Endodermal cell (in vitro differentiated cells): ENCODE measurements around the gene CCND1. TPM values are rescaled to one million over a fixed set of nuclear protein-coding genes. Genes with fewer than 3 reads are reported as not detected.

Experiments used
- DNase-seq: peaks from one replicate; pipeline ENCODE4 v3.0.0-alpha.2; 2017
- H3K27ac ChIP-seq: 2 replicates; pipeline ENCODE4 v1.5.1; 2013; ENCODE audit warnings: mild to moderate bottlenecking, low read depth, low read length, moderate library complexity
- H3K27me3 ChIP-seq: 2 replicates; pipeline ENCODE4 v1.6.1; 2013; ENCODE audit warnings: mild to moderate bottlenecking, low read length, moderate library complexity; ENCODE audit not compliant: insufficient read depth, control insufficient read depth, poor library complexity, severe bottlenecking
- H3K36me3 ChIP-seq: 2 replicates; pipeline ENCODE4 v1.7.0; 2013; ENCODE audit warnings: mild to moderate bottlenecking, low read length, moderate library complexity; ENCODE audit not compliant: control insufficient read depth, insufficient read depth
- H3K4me1 ChIP-seq: one replicate; pipeline ENCODE4 v1.7.0; 2013; ENCODE audit warnings: low read length; ENCODE audit not compliant: control insufficient read depth, insufficient read depth
- H3K4me3 ChIP-seq: 2 replicates; pipeline ENCODE4 v1.5.1; 2013; ENCODE audit warnings: mild to moderate bottlenecking, low read length, moderate library complexity
- H3K9ac ChIP-seq: 2 replicates; pipeline ENCODE4 v1.6.1; 2013; ENCODE audit warnings: mild to moderate bottlenecking, low read length, moderate library complexity; ENCODE audit not compliant: poor library complexity, severe bottlenecking; ENCODE audit errors: extremely low read depth
- H3K9me3 ChIP-seq: 2 replicates; pipeline ENCODE4 v1.6.1; 2013; ENCODE audit warnings: mild to moderate bottlenecking, low read length, moderate library complexity; ENCODE audit not compliant: control insufficient read depth
- H3K27ac Mint-ChIP-seq: 2 replicates; pipeline ENCODE4 v1.8.0; 2020; ENCODE audit warnings: mixed read lengths
- H3K27me3 Mint-ChIP-seq: 2 replicates; pipeline ENCODE4 v1.8.0; 2021; ENCODE audit warnings: mild to moderate bottlenecking, mixed read lengths; ENCODE audit not compliant: insufficient read depth
- H3K36me3 Mint-ChIP-seq: 2 replicates; pipeline ENCODE4 v1.8.0; 2020; ENCODE audit warnings: low read depth, mixed read lengths
- H3K4me1 Mint-ChIP-seq: 2 replicates; pipeline ENCODE4 v1.8.0; 2020; ENCODE audit warnings: mixed read lengths
- H3K4me3 Mint-ChIP-seq: 2 replicates; pipeline ENCODE4 v1.8.0; 2020; ENCODE audit warnings: mild to moderate bottlenecking, moderate library complexity, mixed read lengths
- H3K9me3 Mint-ChIP-seq: 2 replicates; pipeline ENCODE4 v1.8.0; 2020; ENCODE audit warnings: mild to moderate bottlenecking, mixed read lengths
- WGBS, 2 experiments: methylation state at CpG; one replicate each; pipeline versions ENCODE4 v1.1.5 to v1.1.7; 2013; ENCODE audit warnings: missing lambda C conversion rate in 2 of 2, mixed read lengths in 1 of 2; ENCODE audit not compliant: insufficient coverage in 1 of 2, insufficient read length in 1 of 2; 5-methylcytosine and 5-hydroxymethylcytosine counted together
- total RNA-seq, 2 donors: library from RNA; stranded (reverse); fragmentation: NEBNext Ultra II Directional in 1 of 2; extraction: Animal tissue kit (Norgen Biotek cat#: 25700) in 1 of 2; gene quantifications; 2 replicates in 1 of 2; 3 replicates in 1 of 2; pipeline ENCODE4 v1.2.1, GENCODE V29; 2021
- TF ChIP-seq, protein P1 (sequence below): fragments of 200-600 bp; sonication (generic); conservative IDR thresholded peaks from 2 replicates; pipeline ENCODE4 v1.5.0; 2021; ENCODE audit warnings: antibody characterized with exemption, mild to moderate bottlenecking

The CCND1 gene
- total RNA-seq, 2 donors from 2014 or later, result 65.7 to 214 TPM

DNA sequence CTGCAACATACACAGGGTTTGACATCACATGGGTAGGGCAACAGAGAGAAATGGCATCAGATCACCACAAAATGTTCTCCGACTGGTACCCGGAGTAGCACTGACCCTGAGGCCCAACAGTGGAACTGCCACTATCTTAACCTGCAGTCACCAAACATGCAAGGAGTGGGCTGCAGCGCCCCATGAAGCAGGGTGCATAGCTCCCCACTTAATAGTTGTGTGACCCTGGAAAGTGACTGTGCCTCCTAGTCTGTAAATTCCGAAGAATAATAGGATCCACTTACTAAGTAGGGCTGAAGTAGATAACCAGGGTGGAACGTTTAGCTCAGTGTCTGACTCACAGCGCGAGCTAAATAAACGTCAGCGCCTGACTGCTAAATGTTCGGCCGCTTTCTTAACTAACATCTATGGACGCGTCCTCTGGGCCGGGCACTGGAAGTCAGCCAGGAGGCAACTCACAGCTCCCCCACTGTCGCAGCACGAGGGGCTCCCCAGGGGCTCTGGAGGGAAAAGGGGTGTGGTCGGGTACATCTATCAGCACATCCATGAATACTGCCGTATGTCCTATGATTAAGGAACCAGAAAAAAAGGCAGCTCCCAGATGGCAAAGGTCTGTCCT lies 33.4 kb downstream of the CCND1 start:
- H3K9me3 ChIP-seq, result no peaks in the 10 kb centered on the region
- TF ChIP-seq, protein P1, sequence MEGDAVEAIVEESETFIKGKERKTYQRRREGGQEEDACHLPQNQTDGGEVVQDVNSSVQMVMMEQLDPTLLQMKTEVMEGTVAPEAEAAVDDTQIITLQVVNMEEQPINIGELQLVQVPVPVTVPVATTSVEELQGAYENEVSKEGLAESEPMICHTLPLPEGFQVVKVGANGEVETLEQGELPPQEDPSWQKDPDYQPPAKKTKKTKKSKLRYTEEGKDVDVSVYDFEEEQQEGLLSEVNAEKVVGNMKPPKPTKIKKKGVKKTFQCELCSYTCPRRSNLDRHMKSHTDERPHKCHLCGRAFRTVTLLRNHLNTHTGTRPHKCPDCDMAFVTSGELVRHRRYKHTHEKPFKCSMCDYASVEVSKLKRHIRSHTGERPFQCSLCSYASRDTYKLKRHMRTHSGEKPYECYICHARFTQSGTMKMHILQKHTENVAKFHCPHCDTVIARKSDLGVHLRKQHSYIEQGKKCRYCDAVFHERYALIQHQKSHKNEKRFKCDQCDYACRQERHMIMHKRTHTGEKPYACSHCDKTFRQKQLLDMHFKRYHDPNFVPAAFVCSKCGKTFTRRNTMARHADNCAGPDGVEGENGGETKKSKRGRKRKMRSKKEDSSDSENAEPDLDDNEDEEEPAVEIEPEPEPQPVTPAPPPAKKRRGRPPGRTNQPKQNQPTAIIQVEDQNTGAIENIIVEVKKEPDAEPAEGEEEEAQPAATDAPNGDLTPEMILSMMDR, result no peak
- Mint-ChIP-seq H3K27ac (peak overlapping the region; percentile 77), H3K4me3 (peak overlapping the region; percentile 84), H3K9me3 (no peaks in the 10 kb centered on the region), H3K36me3 (peaks cover 30% of the 10 kb centered on the region), H3K4me1 (peaks cover 11% of the 10 kb centered on the region), H3K27me3 (no peaks in the 10 kb centered on the region)
- H3K4me3 ChIP-seq, result peak overlapping the region; percentile 97
- H3K27ac ChIP-seq, result peak overlapping the region; percentile 47
- H3K27me3 ChIP-seq, result no peaks in the 10 kb centered on the region
- peaks cover 31% of the 10 kb centered on the region for H3K36me3 ChIP-seq
- WGBS, 2 experiments, result 31 to 40% methylated on average over 15 to 18 of the region's 18 CpGs
- peak overlapping the region; percentile 83 for H3K9ac ChIP-seq
- H3K4me1 ChIP-seq, result peaks cover 5% of the 10 kb centered on the region
- no peak for DNase-seq

DNA sequence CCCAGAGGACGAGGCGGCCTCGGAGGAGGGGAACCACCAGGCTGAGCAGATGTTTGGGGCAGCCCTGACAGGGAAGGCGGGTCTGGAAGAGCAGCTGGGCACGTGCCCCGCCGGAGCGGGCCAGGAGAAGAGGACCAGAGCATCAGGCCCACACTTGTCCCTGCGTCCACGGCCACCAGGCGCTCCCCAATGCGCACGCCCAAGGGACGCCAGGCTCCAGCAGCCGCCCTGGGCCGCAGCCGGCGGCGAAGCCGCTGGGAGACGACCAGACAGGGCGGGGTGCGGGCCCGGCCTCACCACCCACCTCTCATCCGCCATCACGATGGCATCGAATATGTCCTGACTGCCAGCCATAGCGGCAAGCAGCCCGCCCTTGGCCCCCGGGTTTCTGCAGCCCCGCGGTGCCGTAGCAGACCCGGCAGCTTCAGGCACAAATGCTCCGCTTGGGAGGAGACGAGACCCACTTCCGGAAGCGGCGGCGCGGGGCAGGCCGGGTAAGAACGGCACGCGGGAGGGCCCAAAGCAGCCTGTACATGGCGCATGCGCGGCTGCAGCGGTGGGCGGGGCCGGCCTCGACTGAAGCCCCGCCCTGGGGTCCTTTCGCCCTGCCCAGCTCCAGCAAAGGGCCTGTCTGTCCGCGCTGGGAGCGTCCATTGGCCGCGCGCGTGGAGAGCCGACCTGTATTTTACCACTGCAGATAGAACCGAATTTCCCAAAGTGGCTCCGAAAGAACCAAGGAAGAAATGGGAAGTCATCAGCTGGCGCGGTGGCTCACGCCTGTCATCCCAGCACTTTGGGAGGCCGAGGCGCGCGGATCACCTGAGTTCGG lies 34.1 kb downstream of the CCND1 start, which contains the start of gene LTO1:
Gene LTO1 (minus strand): TSS at position 468 of the 829 bp plus-strand sequence. CDS start 114 bp downstream, at position 354.
- peak within 1 kb of the TSS; percentile 47 for H3K27ac ChIP-seq
- peak within 1 kb of the TSS; percentile 86 for H3K27ac Mint-ChIP-seq

DNA sequence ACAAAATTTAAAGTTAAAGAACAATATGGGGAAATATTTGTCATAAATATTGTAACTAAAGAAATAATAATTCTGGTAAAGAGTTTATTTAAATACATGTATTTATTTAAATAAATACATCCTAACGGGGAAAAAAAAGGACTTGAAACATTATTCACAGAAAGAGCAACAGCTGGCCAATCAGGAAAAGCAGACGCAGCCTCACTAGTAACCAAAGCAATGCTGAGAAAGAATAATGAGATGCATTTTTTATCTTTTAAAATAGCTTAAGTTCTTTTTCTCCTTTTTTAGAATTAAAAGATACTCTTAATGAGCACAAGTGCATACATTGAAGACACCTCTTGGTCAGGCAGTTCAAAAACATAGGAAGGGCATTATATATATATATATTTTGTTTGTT lies 36.8 kb downstream of the CCND1 start:
- WGBS, 2 experiments, result 95% methylated on average over 2 of the region's 2 CpGs; no CpG with 5 or more reads in 1 of the 2 experiments
- no peak for DNase-seq
- Histone ChIP-seq H3K27me3 (no peaks in the 10 kb centered on the region), H3K4me3 (no peak overlapping the region), H3K36me3 (peaks cover 5% of the 10 kb centered on the region), H3K9me3 (no peaks in the 10 kb centered on the region), H3K27ac (no peak overlapping the region), H3K9ac (no peak overlapping the region), H3K4me1 (peaks cover 4% of the 10 kb centered on the region)
- no peaks in the 10 kb centered on the region for H3K27me3 Mint-ChIP-seq
- H3K36me3 Mint-ChIP-seq, result peaks cover 4% of the 10 kb centered on the region
- TF ChIP-seq, protein P1, result no peak
- no peak overlapping the region for H3K27ac Mint-ChIP-seq
- H3K4me1 Mint-ChIP-seq, result peaks cover 8% of the 10 kb centered on the region
- H3K9me3 Mint-ChIP-seq, result no peaks in the 10 kb centered on the region
- no peak overlapping the region for H3K4me3 Mint-ChIP-seq

More for the DNA sequence above, 34.1 kb downstream of the CCND1 start, which contains the start of gene LTO1:
- H3K4me3 Mint-ChIP-seq, result peak within 1 kb of the TSS; percentile 84
- Histone ChIP-seq H3K27me3 (no peaks in the 10 kb centered on the region), H3K4me1 (peaks cover 4% of the 10 kb centered on the region), H3K9me3 (no peaks in the 10 kb centered on the region), H3K9ac (peak within 1 kb of the TSS; percentile 83), H3K4me3 (peak within 1 kb of the TSS; percentile 97), H3K36me3 (peaks cover 24% of the 10 kb centered on the region)
- H3K27me3 Mint-ChIP-seq, result no peaks in the 10 kb centered on the region
- peaks cover 24% of the 10 kb centered on the region for H3K36me3 Mint-ChIP-seq
- TF ChIP-seq, protein P1, result peak; percentile 26
- 9 to 25% methylated on average over 26 to 72 of the region's 72 CpGs for WGBS, 2 experiments
- peak; percentile 98 for DNase-seq
- peaks cover 9% of the 10 kb centered on the region for H3K4me1 Mint-ChIP-seq
- H3K9me3 Mint-ChIP-seq, result no peaks in the 10 kb centered on the region
